ENCODE data around the gene AUTS2.

Gene AUTS2

GRCh38 chr7:69903410-69903809, 305.1 kb downstream of the AUTS2 start:
- TF ChIP-seq, protein P1, sequence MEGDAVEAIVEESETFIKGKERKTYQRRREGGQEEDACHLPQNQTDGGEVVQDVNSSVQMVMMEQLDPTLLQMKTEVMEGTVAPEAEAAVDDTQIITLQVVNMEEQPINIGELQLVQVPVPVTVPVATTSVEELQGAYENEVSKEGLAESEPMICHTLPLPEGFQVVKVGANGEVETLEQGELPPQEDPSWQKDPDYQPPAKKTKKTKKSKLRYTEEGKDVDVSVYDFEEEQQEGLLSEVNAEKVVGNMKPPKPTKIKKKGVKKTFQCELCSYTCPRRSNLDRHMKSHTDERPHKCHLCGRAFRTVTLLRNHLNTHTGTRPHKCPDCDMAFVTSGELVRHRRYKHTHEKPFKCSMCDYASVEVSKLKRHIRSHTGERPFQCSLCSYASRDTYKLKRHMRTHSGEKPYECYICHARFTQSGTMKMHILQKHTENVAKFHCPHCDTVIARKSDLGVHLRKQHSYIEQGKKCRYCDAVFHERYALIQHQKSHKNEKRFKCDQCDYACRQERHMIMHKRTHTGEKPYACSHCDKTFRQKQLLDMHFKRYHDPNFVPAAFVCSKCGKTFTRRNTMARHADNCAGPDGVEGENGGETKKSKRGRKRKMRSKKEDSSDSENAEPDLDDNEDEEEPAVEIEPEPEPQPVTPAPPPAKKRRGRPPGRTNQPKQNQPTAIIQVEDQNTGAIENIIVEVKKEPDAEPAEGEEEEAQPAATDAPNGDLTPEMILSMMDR (IDR thresholded peaks at IDR 0.05): no peak

GRCh38 chr7:69906283-69906995, 308.2 kb downstream of the AUTS2 start:
- TF ChIP-seq, protein P1 (IDR thresholded peaks at IDR 0.05): no peak

DNA sequence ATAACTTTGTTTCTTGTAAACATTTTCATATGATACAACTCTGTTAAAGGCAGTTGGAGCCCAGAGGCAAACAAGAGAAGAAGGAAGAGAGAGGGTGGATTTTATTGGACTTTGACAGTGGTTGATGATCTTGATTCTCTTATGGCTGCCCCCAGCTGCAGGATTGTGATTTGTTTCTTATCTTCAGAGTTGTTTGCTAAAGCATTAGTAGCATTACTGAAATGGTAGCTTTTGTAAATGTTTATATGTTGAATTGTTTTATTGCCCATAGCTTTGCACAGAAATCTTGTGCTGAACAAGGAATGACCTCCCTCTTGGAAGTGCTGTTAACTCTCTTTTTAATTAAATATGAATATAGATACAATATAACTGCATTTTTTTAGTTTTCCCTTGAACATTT, 309.4 kb downstream of the AUTS2 start:
- TF ChIP-seq, protein P1 (IDR thresholded peaks at IDR 0.05): no peak

DNA sequence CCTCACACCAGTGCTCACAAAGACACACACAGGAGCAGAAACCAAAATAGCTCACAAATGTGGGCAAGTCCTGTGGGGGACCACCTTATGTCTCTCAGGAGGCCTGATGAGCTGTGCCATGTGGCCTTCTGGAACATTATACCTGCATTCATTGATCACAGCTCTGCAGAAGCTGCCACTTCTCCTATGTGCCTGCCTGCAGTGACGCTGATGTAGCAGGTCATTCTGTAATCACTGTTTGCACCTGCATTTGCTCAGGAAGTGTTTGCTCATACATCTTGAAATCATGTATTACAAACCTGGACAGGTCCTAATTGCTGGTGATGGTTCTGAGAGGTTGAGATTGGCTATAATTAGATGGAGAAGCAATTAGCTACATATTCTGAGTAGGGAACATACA, 310.2 kb downstream of the AUTS2 start:
- TF ChIP-seq, protein P1 (IDR thresholded peaks at IDR 0.05): no peak

GRCh38 chr7:69910150-69910549, 311.9 kb downstream of the AUTS2 start:
- TF ChIP-seq, protein P1 (IDR thresholded peaks at IDR 0.05): no peak

DNA sequence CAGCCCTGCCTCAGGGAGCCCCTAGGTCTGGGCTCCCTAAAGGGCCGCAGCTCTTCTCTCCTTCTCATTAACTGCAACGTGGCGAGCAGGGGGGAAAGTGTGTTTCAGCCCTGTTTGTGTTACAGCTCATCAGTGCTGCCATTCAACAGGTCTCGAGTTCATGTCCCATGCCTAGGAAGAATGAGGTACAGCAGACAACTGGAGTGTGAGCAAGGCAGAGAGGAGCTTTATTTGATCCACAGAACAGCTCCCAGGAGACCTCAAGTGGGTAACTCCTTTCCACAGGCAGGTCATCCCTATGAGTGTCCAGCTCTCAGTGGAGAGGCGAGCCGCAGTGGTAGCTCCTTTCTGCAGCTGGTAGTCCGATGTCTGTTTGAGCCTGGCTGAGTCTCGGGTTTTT, 313.1 kb downstream of the AUTS2 start:
- TF ChIP-seq, protein P1 (IDR thresholded peaks at IDR 0.05): no peak

DNA sequence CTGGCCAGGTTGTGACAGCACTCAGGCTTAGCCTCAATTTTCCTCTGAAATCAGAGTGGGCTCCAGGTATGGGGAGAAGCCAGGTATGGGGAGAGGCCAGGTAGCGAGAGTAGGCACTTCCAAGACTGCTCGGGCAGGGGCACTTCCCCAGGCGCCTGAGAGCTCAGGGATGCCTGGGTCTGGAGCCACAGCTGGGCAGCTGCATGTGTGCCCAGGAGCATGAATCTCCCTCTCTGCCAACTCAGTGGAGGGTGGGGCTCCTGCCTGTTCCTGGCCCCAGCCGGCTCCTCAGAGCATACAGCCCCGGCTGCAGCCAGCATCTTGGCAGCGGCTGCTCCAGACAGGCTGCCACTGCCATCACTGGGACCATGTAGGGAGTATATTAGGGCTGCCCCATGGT, 313.9 kb downstream of the AUTS2 start:
- TF ChIP-seq, protein P1 (IDR thresholded peaks at IDR 0.05): no peak

GRCh38 chr7:69912846-69913245, 314.6 kb downstream of the AUTS2 start:
- TF ChIP-seq, protein P1 (IDR thresholded peaks at IDR 0.05): no peak

All from LNCAP (cell line).